Testis (tissue), 2 donors: Measurements from ENCODE around the gene PYHIN1.

Experiments
- POLR2A ChIP-seq: fragments of 450-650 bp; IDR thresholded peaks from one replicate; pipeline ENCODE4 v1.6.1; 2017; ENCODE audit warnings: antibody characterized with exemption, mild to moderate bottlenecking, moderate library complexity
- TF ChIP-seq, protein P1 (sequence below), 3 experiments: fragments of 450-650 bp in 2 of 3; fragments of 200-600 bp in 1 of 3; sonication (generic) in 1 of 3; IDR thresholded peaks; one replicate each; pipeline ENCODE4 v1.5.1; 2016 to 2019; ENCODE audit warnings: antibody characterized with exemption in 3 of 3, mild to moderate bottlenecking in 2 of 3, moderate library complexity in 1 of 3

DNA sequence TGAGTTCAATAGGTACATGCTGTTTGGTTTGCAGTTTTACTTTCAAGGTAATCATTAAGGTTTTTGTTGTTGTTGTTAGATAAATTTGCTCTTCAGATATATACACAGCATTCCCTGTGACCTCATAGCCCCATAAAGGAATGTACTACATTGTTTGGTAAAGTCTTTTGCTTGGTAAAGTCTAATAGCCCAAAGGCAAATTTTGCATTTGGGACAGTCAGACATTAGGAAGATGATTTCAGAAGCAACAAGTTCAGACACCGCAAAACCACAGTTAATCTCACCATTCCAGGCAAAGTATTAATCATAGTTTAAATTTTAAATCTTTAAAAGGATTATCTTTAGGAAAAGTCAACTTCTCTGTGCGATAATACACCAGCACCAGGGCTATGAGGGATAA is 32.6 kb upstream of the PYHIN1 start:
- TF ChIP-seq, protein P1, sequence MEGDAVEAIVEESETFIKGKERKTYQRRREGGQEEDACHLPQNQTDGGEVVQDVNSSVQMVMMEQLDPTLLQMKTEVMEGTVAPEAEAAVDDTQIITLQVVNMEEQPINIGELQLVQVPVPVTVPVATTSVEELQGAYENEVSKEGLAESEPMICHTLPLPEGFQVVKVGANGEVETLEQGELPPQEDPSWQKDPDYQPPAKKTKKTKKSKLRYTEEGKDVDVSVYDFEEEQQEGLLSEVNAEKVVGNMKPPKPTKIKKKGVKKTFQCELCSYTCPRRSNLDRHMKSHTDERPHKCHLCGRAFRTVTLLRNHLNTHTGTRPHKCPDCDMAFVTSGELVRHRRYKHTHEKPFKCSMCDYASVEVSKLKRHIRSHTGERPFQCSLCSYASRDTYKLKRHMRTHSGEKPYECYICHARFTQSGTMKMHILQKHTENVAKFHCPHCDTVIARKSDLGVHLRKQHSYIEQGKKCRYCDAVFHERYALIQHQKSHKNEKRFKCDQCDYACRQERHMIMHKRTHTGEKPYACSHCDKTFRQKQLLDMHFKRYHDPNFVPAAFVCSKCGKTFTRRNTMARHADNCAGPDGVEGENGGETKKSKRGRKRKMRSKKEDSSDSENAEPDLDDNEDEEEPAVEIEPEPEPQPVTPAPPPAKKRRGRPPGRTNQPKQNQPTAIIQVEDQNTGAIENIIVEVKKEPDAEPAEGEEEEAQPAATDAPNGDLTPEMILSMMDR (IDR thresholded peaks at IDR 0.05) = no peak
- no peak for TF ChIP-seq POLR2A
